ENCODE measurements around the gene BCAS4.

Gene BCAS4

GRCh38 chr20:50909413-50909812 lies 114.6 kb downstream of the BCAS4 start:
- peaks cover 30% of the 10 kb centered on the region for H4K20me1 ChIP-seq (ENCODE audit: control insufficient read depth, insufficient read depth, low read depth, low read length)
- H3F3A ChIP-seq (ENCODE audit: control insufficient read depth, insufficient read depth) = peaks cover 10% of the 10 kb centered on the region
- peaks cover 100% of the 10 kb centered on the region for H3K79me2 ChIP-seq (ENCODE audit: control insufficient read depth, low read length)
- H3K4me1 ChIP-seq (ENCODE audit: control insufficient read depth, low read length) = peaks cover 25% of the 10 kb centered on the region
- H3K36me3 ChIP-seq (ENCODE audit: control insufficient read depth, low read length) = peaks cover 86% of the 10 kb centered on the region
- H3K9me2 ChIP-seq (replicated peaks; ENCODE audit: control insufficient read depth, low read length) = no peaks in the 10 kb centered on the region
- TF ChIP-seq EZH2phosphoT487 (IDR thresholded peaks at IDR 0.05; ENCODE audit: borderline replicate concordance, low read length) (no peak), CTCF (IDR thresholded peaks at IDR 0.05; ENCODE audit: low read depth, low read length, poor library complexity, severe bottlenecking) (no peak)
- H3K4me3 ChIP-seq (ENCODE audit: low read length) = no peak overlapping the region
- no peaks in the 10 kb centered on the region for H3K27me3 ChIP-seq (ENCODE audit: control insufficient read depth, low read length)
- no peak overlapping the region for H3K4me2 ChIP-seq (ENCODE audit: low read length)
- no peaks in the 10 kb centered on the region for H3K9me3 ChIP-seq (ENCODE audit: control insufficient read depth, insufficient read depth, low read length)
- no peak overlapping the region for H3K27ac ChIP-seq (ENCODE audit: low read depth, low read length)

- Histone ChIP-seq H3F3A (ENCODE audit: control insufficient read depth, insufficient read depth) (peaks cover 6% of the 10 kb centered on the region; the same call in 1 of the 2 replicates), H3K4me2 (ENCODE audit: low read length) (no peak overlapping the region), H3K36me3 (ENCODE audit: control insufficient read depth, low read length) (peaks cover 84% of the 10 kb centered on the region)
These were observed 116.2 kb downstream of the BCAS4 start for GRCh38 chr20:50911030-50911429.

GRCh38 chr20:50911716-50912115 lies 116.9 kb downstream of the BCAS4 start:
- no peaks in the 10 kb centered on the region for H3K27me3 ChIP-seq (ENCODE audit: control insufficient read depth, low read length)
- TF ChIP-seq CTCF (IDR thresholded peaks at IDR 0.05; ENCODE audit: low read depth, low read length, poor library complexity, severe bottlenecking) (no peak), EZH2phosphoT487 (IDR thresholded peaks at IDR 0.05; ENCODE audit: borderline replicate concordance, low read length) (no peak)
- no peak overlapping the region for H3K27ac ChIP-seq (ENCODE audit: low read depth, low read length)
- H4K20me1 ChIP-seq (ENCODE audit: control insufficient read depth, insufficient read depth, low read depth, low read length) = peaks cover 44% of the 10 kb centered on the region
- H3K9me3 ChIP-seq (ENCODE audit: control insufficient read depth, insufficient read depth, low read length) = no peaks in the 10 kb centered on the region
- H3K4me2 ChIP-seq (ENCODE audit: low read length) = no peak overlapping the region
- H3K4me1 ChIP-seq (ENCODE audit: control insufficient read depth, low read length) = peaks cover 47% of the 10 kb centered on the region
- no peak overlapping the region for H3K4me3 ChIP-seq (ENCODE audit: low read length)
- H3K9me2 ChIP-seq (replicated peaks; ENCODE audit: control insufficient read depth, low read length) = no peaks in the 10 kb centered on the region
- H3K36me3 ChIP-seq (ENCODE audit: control insufficient read depth, low read length) = peaks cover 86% of the 10 kb centered on the region
- peaks cover 100% of the 10 kb centered on the region for H3K79me2 ChIP-seq (ENCODE audit: control insufficient read depth, low read length)
- H3F3A ChIP-seq (ENCODE audit: control insufficient read depth, insufficient read depth) = peaks cover 2% of the 10 kb centered on the region; the same call in 1 of the 2 replicates

More at GRCh38 chr20:50911030-50911429, 116.2 kb downstream of the BCAS4 start:
- Histone ChIP-seq H3K9me3 (ENCODE audit: control insufficient read depth, insufficient read depth, low read length) (no peaks in the 10 kb centered on the region), H3K4me3 (ENCODE audit: low read length) (no peak overlapping the region), H4K20me1 (ENCODE audit: control insufficient read depth, insufficient read depth, low read depth, low read length) (peaks cover 37% of the 10 kb centered on the region), H3K27me3 (ENCODE audit: control insufficient read depth, low read length) (no peaks in the 10 kb centered on the region), H3K4me1 (ENCODE audit: control insufficient read depth, low read length) (peaks cover 40% of the 10 kb centered on the region), H3K27ac (ENCODE audit: low read depth, low read length) (no peak overlapping the region), H3K79me2 (ENCODE audit: control insufficient read depth, low read length) (peaks cover 100% of the 10 kb centered on the region), H3K9me2 (replicated peaks; ENCODE audit: control insufficient read depth, low read length) (no peaks in the 10 kb centered on the region)
- TF ChIP-seq EZH2phosphoT487 (IDR thresholded peaks at IDR 0.05; ENCODE audit: borderline replicate concordance, low read length) (no peak), CTCF (IDR thresholded peaks at IDR 0.05; ENCODE audit: low read depth, low read length, poor library complexity, severe bottlenecking) (no peak)

Data from DOHH2 (cell line).